EL (cell line): ENCODE results near the gene EXT2.

Experiments used
- DNase-seq: peaks from one replicate; pipeline ENCODE4 v3.0.0-alpha.2; 2016

The EXT2 gene

GRCh38 chr11:44088377-44088776 lies 7.1 kb upstream of the EXT2 start:
- DNase-seq, result no peak

- no peak for DNase-seq
Observed at GRCh38 chr11:44088871-44089270, 6.6 kb upstream of the EXT2 start.

- DNase-seq, result no peak
Observed at GRCh38 chr11:44090539-44090938, 4.9 kb upstream of the EXT2 start.

- peak; percentile 83 for DNase-seq
Observed at GRCh38 chr11:44094260-44094868, 1.1 kb upstream of the EXT2 start.

GRCh38 chr11:44096360-44097185 lies 1.1 kb downstream of the EXT2 start:
- DNase-seq, result peak; percentile 65

GRCh38 chr11:44097821-44098220 lies 2.3 kb downstream of the EXT2 start:
- no peak for DNase-seq

- DNase-seq, result no peak
Observed at GRCh38 chr11:44101098-44101497, 5.6 kb downstream of the EXT2 start.

GRCh38 chr11:44104481-44105294 lies 9.2 kb downstream of the EXT2 start:
- peak; percentile 28 for DNase-seq

- no peak for DNase-seq
Observed at GRCh38 chr11:44108260-44108659, 12.8 kb downstream of the EXT2 start.

GRCh38 chr11:44110231-44110679 lies 14.8 kb downstream of the EXT2 start:
- DNase-seq, result peak; percentile 56

- DNase-seq, result peak; percentile 84
Observed at GRCh38 chr11:44112091-44112821, 16.8 kb downstream of the EXT2 start.

- no peak for DNase-seq
Observed at GRCh38 chr11:44113018-44113417, 17.5 kb downstream of the EXT2 start.

GRCh38 chr11:44113572-44113971 lies 18.1 kb downstream of the EXT2 start:
- no peak for DNase-seq

- no peak for DNase-seq
Observed at GRCh38 chr11:44116234-44116830, 20.9 kb downstream of the EXT2 start.

- no peak for DNase-seq
Observed at GRCh38 chr11:44120169-44120568, 24.7 kb downstream of the EXT2 start.

GRCh38 chr11:44125598-44125997 lies 30.1 kb downstream of the EXT2 start:
- no peak for DNase-seq

- no peak for DNase-seq
Observed at GRCh38 chr11:44126304-44126703, 30.8 kb downstream of the EXT2 start.

- no peak for DNase-seq
Observed at GRCh38 chr11:44127130-44127529, 31.7 kb downstream of the EXT2 start.

- DNase-seq, result no peak
Observed at GRCh38 chr11:44128729-44129128, 33.3 kb downstream of the EXT2 start.

- no peak for DNase-seq
Observed at GRCh38 chr11:44130751-44131150, 35.3 kb downstream of the EXT2 start.

GRCh38 chr11:44133335-44133946 lies 38.0 kb downstream of the EXT2 start:
- DNase-seq, result peak; percentile 49

- DNase-seq, result no peak
Observed at GRCh38 chr11:44134625-44135024, 39.1 kb downstream of the EXT2 start.
